Esophagus squamous epithelium (tissue), 5 donors: ENCODE measurements around the gene PDE7B. TPM values are rescaled to one million over a fixed set of nuclear protein-coding genes. Genes with fewer than 3 reads are reported as not detected.

Experiments
- DNase-seq: peaks from one replicate; lab custom pipeline; 2025; lab: John Stamatoyannopoulos, UW
- H3K27ac ChIP-seq, 4 donors: fragments of 200-600 bp; sonication (generic); one replicate each; pipeline ENCODE4 v1.5.1; 2016 to 2019; ENCODE audit warnings: mild to moderate bottlenecking in 1 of 4
- H3K27me3 ChIP-seq, 4 donors: fragments of 200-600 bp; sonication (generic); 1 replicate in 3 of 4; 2 replicates in 1 of 4; pipeline versions ENCODE4 v1.5.1 to v1.6.0; 2017 to 2021; ENCODE audit warnings: antibody characterized with exemption in 1 of 4
- H3K36me3 ChIP-seq, 3 donors: fragments of 200-600 bp; sonication (generic); one replicate each; pipeline ENCODE4 v1.5.1; 2016 to 2019
- H3K4me1 ChIP-seq, 3 donors: fragments of 200-600 bp; sonication (generic); one replicate each; pipeline ENCODE4 v1.5.1; 2017 to 2019
- H3K4me3 ChIP-seq, 4 donors: fragments of 200-600 bp; sonication (generic); 1 replicate in 3 of 4; 2 replicates in 1 of 4; pipeline ENCODE4 v1.5.1; 2016 to 2019; ENCODE audit warnings: mild to moderate bottlenecking in 2 of 4, moderate library complexity in 1 of 4
- H3K9me3 ChIP-seq, 3 donors: fragments of 200-600 bp; sonication (generic); one replicate each; pipeline ENCODE4 v1.5.1; 2016 to 2019
- POLR2A ChIP-seq, 4 donors: fragments of 450-650 bp; IDR thresholded peaks; one replicate each; pipeline ENCODE4 v1.6.1; 2017; ENCODE audit warnings: antibody characterized with exemption in 4 of 4, mild to moderate bottlenecking in 4 of 4, moderate library complexity in 3 of 4
- WGBS, 2 donors: methylation state at CpG; one replicate each; pipeline ENCODE4 v1.1.5; 2018; 5-methylcytosine and 5-hydroxymethylcytosine counted together
- intact Hi-C: fragments of 100-400 bp; cut with DNase I; formaldehyde crosslinking; loops from one replicate; pipeline ENCODE4 v1.15.0; 2022
- total RNA-seq, 4 donors: library from RNA; depleted of rRNA; stranded (reverse); fragments of >200 nt; gene quantifications; one replicate each; pipeline ENCODE4 v1.1.0, GENCODE V29; 2016
- TF ChIP-seq, protein P1 (sequence below), 6 experiments: fragments of 450-650 bp in 4 of 6; fragments of 200-600 bp in 2 of 6; sonication (generic) in 2 of 6; IDR thresholded peaks; one replicate each; pipeline ENCODE4 v1.5.1; 2016 to 2019; ENCODE audit warnings: antibody characterized with exemption in 6 of 6, mild to moderate bottlenecking in 4 of 6, moderate library complexity in 4 of 6
- donor health status: DM: yes; HTN: yes; CAD: no.

The PDE7B gene
- total RNA-seq, 4 donors from 2014 or later = 0.08 to 6.1 (median 0.47) TPM

DNA sequence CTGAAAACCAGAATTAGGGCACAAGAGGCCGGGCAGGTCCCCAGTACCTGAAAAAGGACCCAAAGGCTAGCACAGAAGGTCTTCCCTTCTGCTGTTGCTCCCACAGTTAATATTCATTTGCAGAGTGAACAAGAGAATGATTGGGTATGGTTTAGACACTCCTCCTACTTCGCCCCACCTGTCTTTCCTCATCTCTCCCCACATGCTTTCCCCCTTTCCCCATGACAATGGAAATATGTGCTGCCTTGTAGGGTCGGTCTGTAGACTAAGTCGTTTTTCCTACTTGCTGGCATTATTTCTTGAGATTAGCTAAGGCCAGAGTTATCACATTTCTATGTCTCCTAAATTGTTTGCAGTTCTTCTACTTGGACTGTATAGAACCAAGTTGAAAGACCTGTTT, 181.9 kb downstream of the PDE7B start:
- TF ChIP-seq, protein P1, sequence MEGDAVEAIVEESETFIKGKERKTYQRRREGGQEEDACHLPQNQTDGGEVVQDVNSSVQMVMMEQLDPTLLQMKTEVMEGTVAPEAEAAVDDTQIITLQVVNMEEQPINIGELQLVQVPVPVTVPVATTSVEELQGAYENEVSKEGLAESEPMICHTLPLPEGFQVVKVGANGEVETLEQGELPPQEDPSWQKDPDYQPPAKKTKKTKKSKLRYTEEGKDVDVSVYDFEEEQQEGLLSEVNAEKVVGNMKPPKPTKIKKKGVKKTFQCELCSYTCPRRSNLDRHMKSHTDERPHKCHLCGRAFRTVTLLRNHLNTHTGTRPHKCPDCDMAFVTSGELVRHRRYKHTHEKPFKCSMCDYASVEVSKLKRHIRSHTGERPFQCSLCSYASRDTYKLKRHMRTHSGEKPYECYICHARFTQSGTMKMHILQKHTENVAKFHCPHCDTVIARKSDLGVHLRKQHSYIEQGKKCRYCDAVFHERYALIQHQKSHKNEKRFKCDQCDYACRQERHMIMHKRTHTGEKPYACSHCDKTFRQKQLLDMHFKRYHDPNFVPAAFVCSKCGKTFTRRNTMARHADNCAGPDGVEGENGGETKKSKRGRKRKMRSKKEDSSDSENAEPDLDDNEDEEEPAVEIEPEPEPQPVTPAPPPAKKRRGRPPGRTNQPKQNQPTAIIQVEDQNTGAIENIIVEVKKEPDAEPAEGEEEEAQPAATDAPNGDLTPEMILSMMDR (IDR thresholded peaks at IDR 0.05) = no peak
- no peak for TF ChIP-seq POLR2A (IDR thresholded peaks at IDR 0.05)
- 68 to 77% methylated on average over 4 of the region's 4 CpGs for WGBS, 2 donors
- DNase-seq = no peak
- no peaks in the 10 kb centered on the region for H3K27me3 ChIP-seq
- H3K4me1 ChIP-seq = peaks cover 0 to 35% (median 14%) of the 10 kb centered on the region in 3 donors
- H3K27ac ChIP-seq = no peak overlapping the region
- no peaks in the 10 kb centered on the region for H3K36me3 ChIP-seq
- intact Hi-C loops = no loop called here
- H3K4me3 ChIP-seq = no peak overlapping the region
- no peaks in the 10 kb centered on the region for H3K9me3 ChIP-seq

DNA sequence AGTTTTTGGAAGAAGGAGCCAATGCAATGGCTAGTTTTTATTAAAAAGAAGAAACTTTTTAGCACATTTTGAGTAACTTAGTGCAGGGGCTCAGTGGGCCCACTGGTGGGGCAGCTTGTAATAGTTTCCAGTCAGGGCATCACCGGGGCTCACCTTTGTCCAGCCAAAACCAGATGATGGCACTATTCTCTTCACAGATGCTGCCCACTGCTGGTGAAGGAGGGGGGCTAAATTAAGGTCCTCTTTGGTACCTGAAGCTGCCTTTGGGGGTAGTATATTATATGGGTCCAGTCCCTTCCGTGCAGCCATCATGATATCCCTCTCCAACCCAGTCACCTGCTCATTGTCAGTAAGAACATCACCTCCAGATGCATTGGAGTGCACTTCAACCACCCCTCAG, 182.9 kb downstream of the PDE7B start:
- H3K36me3 ChIP-seq = no peaks in the 10 kb centered on the region
- H3K27ac ChIP-seq = peak overlapping the region in 1 of 4 donors; percentile 36
- H3K4me3 ChIP-seq = no peak overlapping the region
- no peak for DNase-seq
- intact Hi-C loops = no loop called here
- H3K27me3 ChIP-seq = no peaks in the 10 kb centered on the region
- H3K9me3 ChIP-seq = no peaks in the 10 kb centered on the region
- peaks cover 0 to 39% (median 17%) of the 10 kb centered on the region in 3 donors for H3K4me1 ChIP-seq
- WGBS, 2 donors = 40% methylated on average over 2 of the region's 2 CpGs; no CpG with 5 or more reads in 1 of the 2 donors
- TF ChIP-seq, protein P1 (IDR thresholded peaks at IDR 0.05) = no peak
- TF ChIP-seq POLR2A (IDR thresholded peaks at IDR 0.05) = no peak

DNA sequence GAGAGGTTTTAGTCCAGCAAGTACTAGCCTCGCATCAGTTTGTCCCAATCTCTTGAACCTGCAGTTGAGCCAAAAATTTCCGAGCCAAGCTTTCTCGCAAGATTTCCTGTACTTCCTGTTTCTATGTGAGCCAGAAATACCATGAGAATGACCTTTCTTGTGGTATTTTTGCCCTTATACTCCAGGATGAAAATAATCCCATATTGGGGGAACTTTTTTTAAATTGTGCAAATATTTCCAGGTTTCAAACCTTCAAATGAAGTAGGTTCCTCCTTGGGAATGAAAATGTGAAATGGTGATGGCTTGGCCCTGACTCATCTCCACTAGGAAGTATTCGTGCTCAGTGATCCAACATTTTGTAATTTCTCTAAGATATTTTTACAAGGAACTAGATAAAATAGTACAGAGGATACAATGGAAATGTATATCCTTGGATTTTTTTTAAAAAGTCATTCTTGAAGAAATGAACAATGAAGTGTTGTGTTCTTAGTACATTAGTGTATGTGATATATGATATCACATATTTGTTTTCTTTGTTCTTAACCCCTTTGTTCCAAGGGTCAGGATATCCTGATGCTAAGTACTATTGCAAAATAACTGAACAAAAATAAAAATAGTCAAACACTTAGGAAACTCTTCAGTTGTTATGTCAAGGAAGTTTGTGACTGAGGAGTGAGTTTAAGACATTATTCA, 184.0 kb downstream of the PDE7B start:
- Histone ChIP-seq H3K9me3 (no peaks in the 10 kb centered on the region), H3K36me3 (no peaks in the 10 kb centered on the region), H3K27ac (peak overlapping the region in 3 of 4 donors; percentile 53 to 77 (median 71)), H3K27me3 (no peaks in the 10 kb centered on the region), H3K4me1 (peaks cover 0 to 39% (median 18%) of the 10 kb centered on the region in 3 donors), H3K4me3 (no peak overlapping the region)
- TF ChIP-seq, protein P1 (IDR thresholded peaks at IDR 0.05) = no peak
- TF ChIP-seq POLR2A (IDR thresholded peaks at IDR 0.05) = no peak
- intact Hi-C loops = no loop called here
- DNase-seq = no peak
- 40 to 47% methylated on average over 4 of the region's 4 CpGs for WGBS, 2 donors

DNA sequence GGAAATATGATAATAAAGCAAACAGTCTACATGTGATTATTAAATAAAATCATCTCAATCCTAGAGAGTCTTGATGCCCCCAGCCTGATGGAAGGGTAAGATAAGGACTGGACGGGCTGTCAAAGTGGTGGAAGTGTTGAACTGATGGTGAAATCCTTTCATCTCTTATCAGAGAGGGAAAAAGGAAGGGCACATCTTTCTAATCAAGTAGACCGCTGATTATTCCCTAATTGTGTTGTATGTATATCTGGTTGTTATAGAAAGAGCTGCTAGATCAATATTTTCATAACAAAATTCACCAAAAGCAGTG, 184.5 kb downstream of the PDE7B start:
- no peaks in the 10 kb centered on the region for H3K27me3 ChIP-seq
- DNase-seq = no peak
- no peaks in the 10 kb centered on the region for H3K36me3 ChIP-seq
- no peak for TF ChIP-seq POLR2A (IDR thresholded peaks at IDR 0.05)
- TF ChIP-seq, protein P1 (IDR thresholded peaks at IDR 0.05) = no peak
- peaks cover 0 to 39% (median 20%) of the 10 kb centered on the region in 3 donors for H3K4me1 ChIP-seq
- WGBS, 2 donors = 68 to 80% methylated on average over 2 of the region's 2 CpGs
- H3K27ac ChIP-seq = peak overlapping the region in 3 of 4 donors; percentile 53 to 77 (median 71)
- H3K9me3 ChIP-seq = no peaks in the 10 kb centered on the region
- intact Hi-C loops = no loop called here
- no peak overlapping the region for H3K4me3 ChIP-seq

DNA sequence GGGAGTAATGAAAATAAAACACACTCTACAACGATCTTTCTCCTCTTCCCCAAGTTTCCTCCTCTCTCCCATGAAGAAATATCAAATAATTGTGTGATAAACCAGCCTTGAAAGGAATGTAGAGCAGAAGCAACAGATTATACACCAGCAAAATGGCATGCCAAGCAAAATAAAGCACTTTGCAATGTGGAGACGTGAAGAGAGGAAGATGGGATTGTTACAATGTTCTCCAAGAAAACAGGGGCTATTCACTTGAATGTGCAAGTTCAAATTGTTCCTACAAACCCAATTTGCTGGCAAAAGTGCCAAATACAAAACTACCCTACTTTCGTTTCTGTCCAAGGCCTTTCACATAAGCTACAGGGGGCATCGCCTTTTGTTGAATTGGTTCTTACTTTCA, 185.1 kb downstream of the PDE7B start:
- no peaks in the 10 kb centered on the region for H3K27me3 ChIP-seq
- no peaks in the 10 kb centered on the region for H3K36me3 ChIP-seq
- no peak for DNase-seq
- no peak overlapping the region for H3K4me3 ChIP-seq
- TF ChIP-seq, protein P1 (IDR thresholded peaks at IDR 0.05) = no peak
- TF ChIP-seq POLR2A (IDR thresholded peaks at IDR 0.05) = no peak
- peak overlapping the region in 3 of 4 donors; percentile 71 to 85 (median 77) for H3K27ac ChIP-seq
- WGBS, 2 donors = 69 to 83% methylated on average over 4 of the region's 4 CpGs
- H3K9me3 ChIP-seq = no peaks in the 10 kb centered on the region
- intact Hi-C loops = no loop called here
- H3K4me1 ChIP-seq = peaks cover 0 to 39% (median 20%) of the 10 kb centered on the region in 3 donors
